GM18507 (cell line): Measurements from ENCODE around the gene GALNS.
A peak's percentile ranks its signal among the peaks of the same experiment; 100 is the strongest.
"Not testable (repeated sequence)": the region's sequence is repeated elsewhere in the genome, so short reads cannot be mapped to it uniquely, and the experiment has no call there.

Experiments used
- DNase-seq: peaks from one replicate; pipeline ENCODE4 v3.0.0; 2011; ENCODE audit warnings: low read depth; ENCODE audit not compliant: insufficient read length; ENCODE audit errors: extremely low spot score
- FAIRE-seq: peaks from 2 replicates; lab custom pipeline; 2011; peaks lifted over from hg19 to GRCh38; lab: Jason Lieb, UNC

Gene GALNS

GRCh38 chr16:88796278-88796677 is 60.5 kb downstream of the GALNS start:
- no peak for DNase-seq
- FAIRE-seq, result no peak

DNA sequence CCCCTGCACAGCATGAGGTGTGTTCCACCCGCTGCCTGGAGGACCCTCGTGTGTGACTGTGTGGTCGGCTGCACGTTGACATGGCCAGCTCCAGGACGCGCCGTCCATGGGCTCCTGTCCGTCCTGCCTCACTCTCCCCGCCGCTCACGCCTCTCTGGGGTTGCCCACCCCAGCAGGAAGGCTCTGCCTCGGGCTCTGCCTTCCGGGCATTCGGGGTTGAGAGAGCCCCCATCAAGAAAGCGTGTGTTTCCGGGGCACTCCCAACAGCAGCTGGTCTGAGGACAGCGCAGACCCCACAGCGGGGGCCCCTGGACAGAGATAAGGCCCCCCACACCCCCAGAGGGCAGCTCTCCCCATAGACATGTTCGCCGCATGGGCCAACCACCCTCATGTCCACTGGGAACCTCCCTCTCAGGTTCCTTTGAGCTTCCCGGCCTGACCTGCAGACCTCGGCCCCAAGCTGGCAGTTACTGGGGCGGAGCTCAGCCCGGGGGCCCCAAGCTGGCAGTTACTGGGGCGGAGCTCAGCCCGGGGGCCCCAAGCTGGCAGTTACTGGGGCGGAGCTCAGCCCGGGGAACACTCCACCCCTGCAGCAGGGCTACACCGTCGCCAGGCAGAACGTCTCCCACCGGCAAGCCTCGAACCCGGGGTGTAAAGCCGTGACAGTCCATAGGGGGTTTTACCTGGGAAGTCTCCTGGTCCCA is 63.3 kb downstream of the GALNS start:
- FAIRE-seq (no peak), DNase-seq (no peak)

DNA sequence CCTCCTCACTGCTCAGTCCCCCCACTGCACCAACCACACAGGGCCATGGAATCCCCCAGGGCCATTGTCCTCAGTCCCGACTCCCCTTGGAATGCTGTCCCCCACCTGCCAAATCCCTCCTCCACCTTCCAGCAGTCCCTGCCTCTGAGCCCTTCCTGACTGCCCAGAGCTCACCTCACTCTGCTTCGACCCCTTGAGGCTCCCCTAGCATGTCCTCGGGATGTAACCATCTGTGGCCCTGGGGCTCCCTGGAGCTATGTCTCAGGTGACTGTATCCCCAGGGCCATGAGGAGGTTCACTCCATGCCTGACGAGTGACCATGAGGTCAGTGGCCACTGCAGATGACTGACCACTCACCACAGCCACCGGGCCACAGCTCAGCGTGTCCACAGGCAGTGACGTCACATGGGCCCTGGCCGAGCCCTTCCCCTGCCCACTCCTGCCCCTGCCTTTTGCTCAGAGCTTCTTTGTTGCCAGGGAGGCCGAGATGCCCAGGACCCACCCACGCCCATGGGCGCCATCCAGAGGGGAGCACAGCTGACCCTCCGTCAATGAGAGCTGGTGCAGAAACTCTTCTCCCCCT is 64.0 kb downstream of the GALNS start:
- no peak for FAIRE-seq
- no peak for DNase-seq

GRCh38 chr16:88792078-88792550 is 64.6 kb downstream of the GALNS start:
- FAIRE-seq, result no peak
- no peak for DNase-seq

- DNase-seq, result no peak
- peak; percentile 41 for FAIRE-seq
Observed at GRCh38 chr16:88790312-88791211, 66.2 kb downstream of the GALNS start.

DNA sequence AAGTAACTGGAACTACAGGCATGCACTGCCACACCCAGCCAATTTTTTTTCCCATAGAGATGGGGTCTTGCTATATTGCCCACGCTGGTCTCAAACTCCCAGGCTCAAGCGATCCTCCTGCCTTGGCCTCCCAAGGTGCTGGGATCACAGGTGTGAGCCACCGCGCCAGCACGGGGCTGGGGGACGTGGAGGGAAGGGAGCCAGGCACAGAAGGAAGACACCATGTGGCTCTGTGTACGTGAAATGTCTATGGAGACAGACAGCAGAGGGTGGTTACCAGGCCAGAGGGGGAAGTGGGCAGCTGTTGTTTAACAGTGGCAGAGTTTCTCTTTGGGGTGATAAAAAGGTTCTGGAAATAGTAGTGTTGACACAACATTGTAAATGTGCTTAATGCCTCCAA is 67.2 kb downstream of the GALNS start:
- FAIRE-seq, result no peak
- no peak for DNase-seq

- not testable (repeated sequence) for DNase-seq, FAIRE-seq
Observed at GRCh38 chr16:88788749-88789148, 68.0 kb downstream of the GALNS start.

DNA sequence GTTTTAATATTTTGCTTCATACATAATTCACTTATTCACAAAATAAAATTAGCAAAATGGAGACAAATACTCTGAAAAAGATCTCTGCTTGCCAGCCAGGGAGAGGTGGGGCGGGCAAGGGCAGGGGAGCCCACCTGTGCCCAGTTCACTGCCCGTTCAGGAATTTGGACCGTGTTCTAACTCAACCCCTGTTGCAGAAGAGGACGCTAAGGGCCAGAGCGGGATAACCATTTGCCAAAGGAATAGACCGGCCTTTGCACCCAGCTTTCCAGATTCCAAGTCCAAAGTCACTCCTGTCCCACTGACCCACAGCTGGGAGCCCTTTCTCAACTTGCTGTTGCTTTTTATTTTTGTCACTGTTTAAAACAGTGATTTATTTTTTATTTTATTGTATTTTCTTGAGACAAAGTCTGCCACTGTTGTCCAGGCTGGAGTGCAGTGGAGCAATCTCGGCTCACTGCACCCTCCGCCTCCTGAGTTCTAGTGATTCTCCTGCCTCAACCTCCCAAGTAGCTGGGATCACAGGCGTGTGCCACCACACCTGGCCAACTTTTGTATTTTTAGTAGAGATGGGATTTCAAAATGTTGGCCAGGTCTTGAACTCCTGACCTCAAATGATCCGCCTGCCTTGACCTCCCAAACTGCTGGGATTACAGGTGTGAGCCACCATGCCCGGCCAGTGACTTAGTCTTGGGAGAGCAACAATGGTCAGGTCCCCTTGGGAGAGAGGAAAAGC is 69.0 kb downstream of the GALNS start:
- FAIRE-seq (no peak), DNase-seq (no peak)

GRCh38 chr16:88785106-88785924 is 71.4 kb downstream of the GALNS start, which contains the start of gene PIEZO1:
TSS of gene PIEZO1 (minus strand) at chr16:88785220. CDS start at chr16:88784964, 256 bp downstream.
- no peak for FAIRE-seq

DNA sequence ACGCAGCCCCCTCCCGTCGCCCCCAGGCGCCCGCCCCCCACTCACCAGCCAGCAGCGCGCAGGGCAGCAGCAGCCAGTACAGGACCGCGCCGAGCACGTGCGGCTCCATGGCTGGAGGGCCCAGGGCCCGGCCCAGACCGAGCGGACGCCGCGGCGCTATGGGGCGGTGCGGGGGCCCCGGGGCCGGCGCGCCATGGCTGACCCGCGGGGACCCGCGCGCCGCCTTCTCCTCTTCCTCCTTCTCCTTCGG is 72.0 kb downstream of the GALNS start:
- FAIRE-seq, result no peak

More at GRCh38 chr16:88785106-88785924, 71.4 kb downstream of the GALNS start, which contains the start of gene PIEZO1:
- DNase-seq, result no peak

GRCh38 chr16:88784074-88784855 is 72.5 kb downstream of the GALNS start:
- no peak for FAIRE-seq
- no peak for DNase-seq

More for the DNA sequence above, 72.0 kb downstream of the GALNS start:
- no peak for DNase-seq

DNA sequence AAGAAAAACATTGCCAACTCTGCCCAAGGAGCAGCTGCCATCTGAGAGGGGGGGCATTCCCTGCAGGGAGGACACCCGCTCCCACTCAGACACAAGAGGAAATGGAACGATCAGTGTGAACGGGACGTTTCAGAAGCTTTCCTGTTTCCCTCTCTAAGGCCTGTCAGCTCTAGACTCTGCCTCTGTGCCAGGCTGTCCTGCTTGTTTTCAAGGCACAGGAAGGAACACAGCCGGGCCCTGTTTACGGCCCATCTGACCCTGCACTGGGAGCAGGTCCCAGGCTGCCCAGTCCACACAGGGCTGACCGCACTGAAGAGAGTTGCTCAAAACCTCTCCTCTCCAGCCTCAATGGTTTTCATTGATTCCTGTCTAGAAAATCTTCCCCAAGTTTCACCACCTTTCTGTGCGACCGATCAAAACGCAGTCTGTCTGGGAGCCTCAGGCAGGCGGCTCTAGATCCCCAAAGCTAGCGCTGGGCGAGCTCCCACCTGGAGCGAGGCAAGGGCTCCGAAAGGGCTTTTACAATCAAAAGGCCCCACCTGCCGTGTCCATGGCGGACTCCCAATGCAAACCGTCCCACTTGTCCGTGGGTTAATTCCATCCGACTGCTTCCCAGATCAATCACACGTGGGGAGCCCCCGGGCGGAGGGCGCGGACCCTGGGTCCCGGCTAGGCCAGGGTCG is 73.2 kb downstream of the GALNS start:
- DNase-seq (no peak), FAIRE-seq (peak; percentile 75)

- DNase-seq, result no peak
Observed at GRCh38 chr16:88782454-88783390, 74.0 kb downstream of the GALNS start.

DNA sequence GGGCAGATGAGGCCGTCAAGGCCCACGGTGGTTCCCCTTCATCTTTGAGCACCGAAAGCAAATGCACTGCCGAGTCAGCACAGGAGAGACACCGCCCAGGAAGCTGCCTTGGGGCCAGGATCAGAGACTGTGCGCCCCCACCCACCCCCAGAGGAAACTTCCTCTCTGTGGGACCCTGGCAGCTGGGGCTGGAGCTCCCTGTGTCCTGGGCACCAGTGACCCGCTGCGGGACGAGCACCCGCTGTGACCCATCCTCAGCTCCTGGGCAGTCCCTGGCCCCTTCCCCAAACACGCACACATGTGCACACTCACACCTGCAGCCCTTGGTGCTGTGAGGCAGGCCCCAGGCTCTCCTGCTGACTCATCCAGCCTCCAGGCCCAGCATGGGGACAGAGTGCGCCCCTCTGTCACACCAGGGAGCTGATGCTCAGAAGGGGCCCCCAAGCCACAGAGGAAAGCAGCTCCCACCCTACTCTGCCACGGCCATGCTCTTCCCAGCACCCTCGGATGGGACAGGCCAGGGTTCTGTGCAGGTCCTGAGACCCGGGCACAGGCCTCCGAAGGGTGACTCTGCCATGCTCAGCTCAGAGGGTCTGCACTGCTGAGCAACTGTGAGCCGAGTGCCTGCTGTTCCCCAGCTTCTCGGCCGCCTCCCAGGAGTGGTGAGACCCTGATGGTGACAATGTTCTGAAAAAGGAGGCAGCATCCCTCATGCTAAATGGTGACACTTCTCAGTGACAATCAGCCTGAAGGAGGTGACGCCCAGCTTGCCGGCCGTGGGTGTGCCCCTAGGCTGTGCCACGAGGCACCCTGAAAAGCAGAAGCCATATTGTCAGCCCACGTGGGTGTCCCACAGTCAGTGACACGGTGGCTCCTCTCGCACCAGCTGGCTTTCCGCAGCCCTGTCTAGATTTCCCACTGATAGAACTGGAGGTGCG is 75.3 kb downstream of the GALNS start:
- no peak for DNase-seq
- FAIRE-seq, result peak; percentile 84

More at GRCh38 chr16:88782454-88783390, 74.0 kb downstream of the GALNS start:
- no peak for FAIRE-seq
